MM.1S (cell line): ENCODE measurements around the gene BBS12.

Source experiments
- CTCF ChIP-seq: fragments of 300-600 bp; sonication (generic); IDR thresholded peaks from 2 replicates; pipeline ENCODE4 v1.5.1; 2016; ENCODE audit warnings: antibody characterized with exemption, low read length, mixed read lengths
- EZH2phosphoT487 ChIP-seq: fragments of 300-600 bp; sonication (generic); IDR thresholded peaks from 2 replicates; pipeline ENCODE4 v1.6.1; 2018; ENCODE audit warnings: antibody characterized with exemption, low read length

- TF ChIP-seq CTCF (no peak), EZH2phosphoT487 (no peak)
Observed at GRCh38 chr4:122710434-122711308, 21.8 kb upstream of the BBS12 start.
